ENCODE results near the gene KRT7. TPM values are rescaled to one million over a fixed set of nuclear protein-coding genes. Genes with fewer than 3 reads are reported as not detected.
A peak's percentile ranks its signal among the peaks of the same experiment; 100 is the strongest.

KRT7 gene
- total RNA-seq, 1 experiment from 2014 or later: 0.40 TPM

GRCh38 chr12:52211716-52212585, 21.1 kb upstream of the KRT7 start:
- DNase-seq (ENCODE audit: low read depth): no peak

DNA sequence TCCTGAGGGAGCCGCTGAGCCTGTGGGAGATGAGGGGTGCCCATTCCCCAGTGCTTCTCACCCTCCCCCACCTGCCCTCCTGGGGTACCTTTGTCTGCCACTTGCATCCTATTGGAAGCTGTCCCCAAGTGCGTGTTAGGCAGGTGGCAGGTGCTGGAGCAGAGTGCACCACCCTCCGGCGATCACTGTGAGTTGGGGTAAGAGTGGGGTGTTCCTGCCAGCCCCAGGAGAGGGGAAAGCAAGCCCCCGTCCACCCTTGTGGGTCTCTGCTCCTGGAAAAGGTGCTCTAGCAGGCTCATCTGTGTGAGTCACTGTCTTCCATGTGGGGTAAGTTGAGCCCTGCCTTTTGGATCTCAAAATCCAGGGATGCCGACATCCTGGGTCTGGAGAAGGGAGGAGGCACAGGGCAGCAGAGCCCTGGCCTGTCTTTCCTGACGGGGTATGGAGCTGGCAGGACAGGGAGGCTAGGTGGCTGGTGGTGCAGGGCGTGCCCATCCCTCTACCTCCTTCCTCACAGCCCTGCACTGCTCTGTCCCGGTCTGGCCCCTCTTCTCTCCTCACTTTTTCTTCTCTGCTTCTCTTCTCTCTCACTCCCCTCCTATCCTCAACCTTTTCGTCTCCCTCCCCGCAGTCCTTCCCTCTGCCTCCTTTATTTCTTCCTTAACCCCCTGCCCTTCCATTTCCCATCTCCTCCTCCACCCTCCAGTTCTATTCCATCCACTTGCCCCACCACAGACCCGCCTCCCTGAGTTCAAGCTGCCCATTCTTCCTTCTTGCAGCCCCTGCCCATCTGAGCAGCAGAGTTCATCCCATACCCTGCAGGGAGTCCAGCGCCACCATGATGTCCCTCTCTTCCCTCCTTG, 20.1 kb upstream of the KRT7 start:
- no peak for DNase-seq (ENCODE audit: low read depth)

- DNase-seq (ENCODE audit: low read depth): peak; percentile 73
Measured at GRCh38 chr12:52213564-52214420, 19.3 kb upstream of the KRT7 start.

DNA sequence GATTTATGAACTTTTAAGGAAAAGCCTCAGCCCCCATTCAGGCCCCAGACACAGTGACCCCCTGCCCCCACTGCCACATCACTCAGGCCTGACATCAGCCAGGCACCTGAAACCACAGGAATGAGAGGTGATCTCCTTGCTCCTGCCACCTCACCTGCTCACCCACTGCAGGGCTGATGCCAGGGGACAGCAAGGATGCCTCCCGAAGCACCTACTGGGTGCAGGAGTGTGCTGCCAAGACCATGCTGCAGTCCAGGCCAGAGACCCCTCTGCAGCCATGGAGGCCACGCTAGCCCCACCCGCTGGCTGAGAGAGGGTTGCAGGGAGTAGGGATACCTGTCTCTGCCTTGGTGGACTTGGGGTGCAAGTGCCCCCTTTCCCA, 18.6 kb upstream of the KRT7 start:
- no peak for DNase-seq (ENCODE audit: low read depth)

GRCh38 chr12:52215587-52216031, 17.4 kb upstream of the KRT7 start:
- DNase-seq (ENCODE audit: low read depth): peak; percentile 83

DNA sequence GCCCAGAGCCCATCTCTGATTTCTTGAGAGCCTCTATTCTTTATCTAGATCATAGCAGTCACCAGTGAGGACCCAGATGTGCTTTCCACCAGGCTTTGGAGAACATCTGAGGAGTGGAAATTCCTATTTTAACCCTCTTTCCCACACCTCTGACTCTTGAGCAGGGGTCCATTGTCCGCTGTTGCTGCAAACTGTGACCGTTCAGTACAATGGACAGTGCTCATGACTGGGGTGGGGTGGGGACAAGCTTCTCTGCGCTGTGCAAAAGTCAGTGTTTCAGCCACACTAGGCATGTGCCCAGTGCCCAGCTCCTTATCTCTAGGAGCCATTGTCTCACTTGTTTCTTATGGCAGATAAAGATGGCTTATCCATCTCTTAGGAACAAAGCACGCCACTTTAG, 16.9 kb upstream of the KRT7 start:
- no peak for DNase-seq (ENCODE audit: low read depth)

- no peak for DNase-seq (ENCODE audit: low read depth)
Measured at GRCh38 chr12:52216807-52217206, 16.2 kb upstream of the KRT7 start.

DNA sequence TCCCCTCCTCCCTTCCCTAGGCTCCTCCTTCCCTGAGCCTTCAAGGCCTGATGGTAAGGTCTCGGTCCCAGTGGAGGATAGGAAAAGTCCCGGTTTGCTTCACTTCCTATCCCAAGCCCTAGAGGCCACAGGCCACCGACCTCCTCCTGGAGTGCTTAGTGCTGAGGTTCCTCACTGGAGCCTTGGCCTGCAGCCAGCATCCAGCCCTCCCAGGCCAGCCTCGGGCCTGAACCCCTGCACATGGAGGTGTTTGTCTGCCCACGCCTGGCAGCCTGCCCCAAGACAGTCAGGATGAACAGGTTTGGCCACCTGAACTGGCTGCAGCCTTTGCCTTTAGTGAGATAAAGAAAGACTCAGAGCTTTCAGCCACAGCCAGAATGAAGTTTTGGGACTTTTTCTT, 15.8 kb upstream of the KRT7 start:
- no peak for DNase-seq (ENCODE audit: low read depth)

DNA sequence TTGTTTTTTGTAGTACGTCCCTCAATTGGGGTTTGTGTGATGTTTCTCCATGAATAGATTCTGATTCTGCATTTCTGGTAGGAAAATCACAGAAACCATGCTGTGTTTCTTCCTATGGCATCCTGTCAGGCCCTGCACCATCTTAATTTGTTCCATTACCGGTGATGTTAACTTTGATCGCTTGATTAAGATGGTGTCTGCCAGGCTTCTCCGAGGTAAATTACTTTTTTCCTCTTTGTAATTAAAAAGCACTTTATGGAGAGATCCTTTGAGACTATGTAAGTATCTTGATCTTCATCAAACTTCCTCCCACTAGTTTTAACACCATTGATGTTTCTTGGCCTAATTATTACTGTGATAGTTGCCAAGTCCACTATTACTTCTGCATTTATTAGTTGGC, 15.0 kb upstream of the KRT7 start:
- DNase-seq (ENCODE audit: low read depth): no peak

DNA sequence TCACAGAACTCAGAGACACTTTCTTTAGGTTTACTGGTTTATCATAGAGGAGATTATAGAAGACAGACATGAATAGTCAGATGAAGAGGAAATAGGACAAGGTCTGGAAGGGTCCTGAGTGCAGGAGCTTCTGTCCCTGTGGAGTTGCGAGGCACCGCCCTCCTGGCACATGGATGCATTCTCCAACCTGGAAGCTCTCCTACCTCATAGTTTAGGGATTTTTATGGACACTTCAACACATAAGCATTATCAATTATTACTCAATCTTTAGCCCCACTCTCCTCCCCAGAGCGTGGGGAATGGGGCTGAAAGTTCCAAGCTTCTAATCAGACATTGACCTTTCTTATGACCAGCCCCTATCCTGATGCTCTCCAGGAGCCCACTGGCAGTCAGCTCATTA, 12.6 kb upstream of the KRT7 start:
- no peak for DNase-seq (ENCODE audit: low read depth)

GRCh38 chr12:52221070-52221781, 11.8 kb upstream of the KRT7 start:
- DNase-seq (ENCODE audit: low read depth): no peak

DNA sequence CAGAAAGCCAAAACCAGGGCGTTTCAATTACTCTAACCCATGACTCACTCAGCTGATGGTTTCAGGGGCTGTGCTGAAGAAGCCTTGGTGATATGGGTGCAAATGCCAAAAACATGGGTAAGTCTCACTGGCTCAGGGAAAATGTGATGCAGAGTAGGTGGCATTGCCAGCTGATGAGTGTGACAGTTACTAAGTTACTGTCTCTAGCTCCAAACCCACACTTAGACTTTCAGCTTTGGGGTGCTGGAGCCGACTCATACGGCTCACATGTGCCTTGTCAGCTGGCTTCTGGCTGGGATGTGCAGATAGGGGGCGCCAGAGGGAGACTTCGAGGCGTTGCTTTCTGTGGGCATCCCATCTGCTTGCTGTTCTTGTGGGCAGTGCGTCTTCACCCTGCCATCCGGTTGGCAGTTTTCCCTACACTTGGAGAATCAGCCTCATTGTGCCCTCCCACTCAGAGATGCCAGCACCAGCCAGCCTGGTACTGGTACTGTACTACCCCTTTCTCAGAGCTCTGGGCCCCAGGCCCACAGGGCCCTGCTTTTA, 11.1 kb upstream of the KRT7 start:
- DNase-seq (ENCODE audit: low read depth): peak; percentile 69

GRCh38 chr12:52222692-52223091, 10.4 kb upstream of the KRT7 start:
- no peak for DNase-seq (ENCODE audit: low read depth)

GRCh38 chr12:52223406-52224039, 9.5 kb upstream of the KRT7 start:
- peak; percentile 46 for DNase-seq (ENCODE audit: low read depth)

DNA sequence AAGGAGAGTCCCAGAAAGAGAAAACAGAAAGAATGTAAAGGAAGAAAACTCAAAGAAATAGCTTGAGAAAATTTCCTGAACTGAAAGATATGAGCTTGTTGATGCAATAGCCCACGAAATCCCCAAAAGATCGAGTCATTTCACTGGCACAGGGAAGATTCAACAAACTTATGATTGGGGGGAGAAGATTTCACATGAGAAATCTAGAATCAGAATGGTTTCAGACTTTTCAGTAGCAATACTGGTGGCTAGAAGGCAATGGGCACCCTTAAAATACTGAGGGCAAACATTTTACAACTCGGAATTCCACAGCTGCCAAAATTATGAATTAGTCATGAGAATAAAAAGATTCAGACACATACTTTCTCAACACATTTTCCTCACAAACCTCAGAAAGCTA, 8.9 kb upstream of the KRT7 start:
- peak; percentile 42 for DNase-seq (ENCODE audit: low read depth)

- no peak for DNase-seq (ENCODE audit: low read depth)
Measured at GRCh38 chr12:52225752-52226151, 7.3 kb upstream of the KRT7 start.

GRCh38 chr12:52226446-52226845, 6.6 kb upstream of the KRT7 start:
- no peak for DNase-seq (ENCODE audit: low read depth)

GRCh38 chr12:52227606-52228166, 5.4 kb upstream of the KRT7 start:
- DNase-seq (ENCODE audit: low read depth): no peak

GRCh38 chr12:52228366-52228765, 4.7 kb upstream of the KRT7 start:
- no peak for DNase-seq (ENCODE audit: low read depth)

DNA sequence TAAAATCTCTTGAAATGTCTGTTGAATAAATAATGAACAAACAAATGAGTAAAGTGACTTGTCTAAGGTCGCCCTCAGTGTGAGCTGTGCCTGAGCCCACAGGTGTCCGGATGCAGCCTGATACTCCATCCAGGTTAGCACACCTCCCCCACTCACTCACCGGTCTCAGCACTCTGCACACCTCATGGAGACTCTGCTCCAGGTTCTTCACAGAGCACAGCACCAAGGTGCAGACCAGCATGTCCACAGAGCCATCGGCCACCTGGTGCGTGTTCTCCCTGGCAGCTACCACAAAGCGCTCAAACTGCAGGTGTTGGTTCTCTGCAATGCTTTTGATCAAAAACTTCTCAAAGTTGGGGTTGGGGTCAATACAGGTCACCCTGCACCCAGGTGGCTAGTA, 4.1 kb upstream of the KRT7 start:
- DNase-seq (ENCODE audit: low read depth): no peak

Data from LHCN-M2 (cell line).